Iris pigment epithelial cell (primary cell): Measurements from ENCODE around the gene ZNHIT3.
"Not testable (repeated sequence)": the region's sequence is repeated elsewhere in the genome, so short reads cannot be mapped to it uniquely, and the experiment has no call there.

ENCODE experiments used
- DNase-seq: peaks from one replicate; pipeline ENCODE4 v3.0.0-alpha.2; 2011; ENCODE audit warnings: low read depth

The ZNHIT3 gene

DNA sequence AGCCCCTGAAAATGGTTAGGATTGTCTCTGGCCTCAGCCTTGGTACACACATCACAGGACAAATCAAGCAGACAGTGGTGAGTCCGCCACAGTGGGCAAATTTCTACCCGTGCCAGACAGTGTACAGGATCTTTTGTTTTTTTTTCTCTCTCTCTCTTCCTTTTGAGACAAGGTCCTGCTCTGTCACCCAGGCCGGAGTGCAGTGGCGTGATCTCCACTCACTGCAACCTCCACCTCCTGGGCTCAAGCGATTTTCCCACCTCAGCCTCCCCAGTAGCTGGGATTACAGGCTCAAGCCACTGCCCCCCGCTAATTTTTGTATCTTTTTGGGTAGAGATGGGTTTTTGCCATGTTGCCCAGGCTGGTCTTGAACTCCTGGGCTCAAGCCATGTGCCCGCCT, 2.5 kb upstream of the ZNHIT3 start:
- not testable (repeated sequence) for DNase-seq

DNA sequence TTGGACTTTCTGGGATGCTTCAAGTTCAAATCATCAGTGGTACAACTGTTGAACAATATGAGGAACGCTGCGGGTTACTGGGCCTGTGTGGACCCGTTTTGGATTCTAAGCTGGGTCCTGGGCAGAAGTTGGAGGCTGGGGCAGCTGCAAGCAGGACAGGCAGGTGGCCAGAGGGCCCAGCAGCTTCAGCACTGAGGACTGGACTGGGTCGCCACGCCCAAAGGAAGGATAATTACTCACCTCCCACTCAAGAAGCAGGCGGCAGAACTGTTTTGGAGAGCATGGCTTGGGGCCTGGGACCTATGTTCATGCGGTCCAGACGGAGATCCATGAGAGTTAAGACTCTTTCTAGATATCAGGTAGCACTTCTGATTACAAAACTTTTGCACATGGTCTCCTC, 1.5 kb upstream of the ZNHIT3 start:
- DNase-seq: no peak

DNA sequence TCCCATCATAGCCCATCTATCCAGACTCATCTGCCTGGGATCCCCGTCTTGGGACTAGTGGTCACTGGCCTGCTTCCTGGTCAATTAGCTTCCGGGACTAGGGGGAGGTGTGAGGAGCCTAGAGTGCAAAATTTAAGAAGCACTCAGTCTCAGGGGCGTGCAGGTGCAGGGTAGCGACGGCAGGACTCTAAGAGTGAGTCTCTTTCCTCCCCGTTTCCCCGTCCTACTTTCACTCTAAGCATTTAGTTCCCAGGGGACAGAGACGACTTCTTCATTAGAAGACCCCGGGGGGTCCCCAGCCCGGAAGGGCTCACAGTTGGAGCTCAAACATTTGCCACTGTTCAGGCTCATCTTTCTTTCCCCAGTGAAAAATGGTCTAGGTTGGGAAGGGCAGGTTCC, 677 bp upstream of the ZNHIT3 start:
- no peak for DNase-seq

DNA sequence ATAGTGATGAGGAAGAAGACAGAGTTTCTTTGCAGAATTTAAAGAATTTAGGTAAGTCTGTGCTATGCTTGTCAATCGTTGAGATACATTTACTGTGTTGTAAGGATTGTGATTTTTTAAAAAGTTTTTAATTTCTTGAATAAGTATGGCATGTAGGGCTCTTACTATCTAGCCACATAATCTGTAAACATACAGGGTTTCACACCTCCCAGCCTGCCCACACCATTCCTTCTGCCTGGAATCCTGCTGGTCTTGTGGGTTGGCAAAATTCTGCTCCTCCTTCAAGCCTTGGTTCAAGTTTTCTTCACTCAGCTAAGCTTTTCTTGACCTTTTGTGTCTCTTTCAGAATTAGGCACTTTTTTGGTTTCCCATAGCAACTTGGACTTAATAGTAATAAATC, 7.5 kb downstream of the ZNHIT3 start:
- DNase-seq: no peak

DNA sequence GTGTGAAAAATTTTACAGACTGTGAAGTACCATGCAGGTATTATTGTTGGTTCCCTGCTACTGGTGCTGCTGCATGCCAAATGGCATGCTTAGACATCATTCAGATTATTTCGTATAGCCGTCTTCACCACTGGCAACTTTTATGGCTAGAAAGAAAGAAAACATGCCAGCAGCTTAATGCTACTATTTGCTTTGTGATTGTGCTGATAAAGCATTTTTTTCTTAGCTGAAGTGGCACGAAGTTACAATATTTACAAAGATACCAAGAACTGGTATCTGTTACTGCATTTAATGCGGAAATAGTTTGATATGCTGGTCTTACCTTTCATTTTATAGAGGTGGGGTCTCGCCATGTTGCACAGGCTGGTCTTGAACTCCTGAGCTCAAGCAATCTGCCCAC, 8.2 kb downstream of the ZNHIT3 start:
- DNase-seq: no peak

DNA sequence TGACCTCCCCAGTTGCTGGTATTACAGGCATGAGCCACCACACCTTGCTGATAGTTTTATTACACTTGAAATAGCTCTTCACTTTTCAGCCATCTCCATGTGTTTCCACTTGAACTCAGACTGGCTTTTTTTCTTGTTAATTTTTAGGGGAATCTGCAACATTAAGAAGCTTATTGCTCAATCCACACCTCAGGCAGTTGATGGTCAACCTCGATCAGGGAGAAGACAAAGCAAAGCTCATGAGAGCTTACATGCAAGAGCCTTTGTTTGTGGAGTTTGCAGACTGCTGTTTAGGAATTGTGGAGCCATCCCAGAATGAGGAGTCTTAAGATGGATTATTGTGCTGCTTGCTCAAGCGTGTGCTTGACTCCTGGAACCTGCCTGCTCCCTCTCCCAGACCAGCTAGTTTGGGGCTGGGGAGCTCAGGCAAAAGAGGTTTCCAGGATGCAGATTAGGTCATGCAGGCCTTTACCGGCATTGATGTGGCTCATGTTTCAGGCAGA, 8.6 kb downstream of the ZNHIT3 start:
- peak; percentile 33 for DNase-seq

DNA sequence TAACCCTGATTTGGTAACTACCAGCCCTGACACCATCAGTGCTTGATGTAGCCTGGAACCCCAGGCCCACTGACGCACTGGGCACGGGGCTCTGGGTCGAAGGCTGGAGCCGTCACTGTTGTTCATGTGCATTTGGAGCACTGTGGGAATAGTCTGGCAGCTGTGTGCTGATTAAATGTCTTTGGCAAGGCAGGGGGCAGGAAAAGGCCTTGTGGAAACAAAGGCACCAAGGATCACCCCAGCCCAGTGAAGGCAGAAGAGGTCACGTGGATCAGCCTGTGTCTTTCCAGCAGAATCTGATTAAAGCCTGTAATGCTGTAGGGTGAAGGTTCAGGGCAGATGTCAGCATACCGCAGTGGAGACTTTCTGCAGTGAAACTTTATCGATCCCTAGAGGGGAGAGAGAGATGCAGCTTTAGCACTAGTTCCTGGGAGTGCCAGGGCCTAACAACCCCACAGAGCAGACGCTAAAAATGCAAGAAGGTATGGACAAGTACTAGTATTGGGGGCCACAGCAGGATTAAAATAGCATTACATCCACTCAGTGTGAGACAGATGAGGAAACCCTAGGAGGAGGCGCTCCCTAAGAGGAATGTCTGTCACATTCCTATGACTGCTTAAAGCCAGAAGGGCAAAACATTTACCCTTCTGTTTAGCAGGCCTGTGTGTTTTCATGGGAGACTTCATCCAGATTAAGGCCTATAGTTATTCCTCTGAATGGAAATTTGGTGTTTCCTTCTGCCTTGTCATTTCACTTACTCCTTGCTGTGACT, 9.7 kb downstream of the ZNHIT3 start:
- DNase-seq: peak; percentile 61

DNA sequence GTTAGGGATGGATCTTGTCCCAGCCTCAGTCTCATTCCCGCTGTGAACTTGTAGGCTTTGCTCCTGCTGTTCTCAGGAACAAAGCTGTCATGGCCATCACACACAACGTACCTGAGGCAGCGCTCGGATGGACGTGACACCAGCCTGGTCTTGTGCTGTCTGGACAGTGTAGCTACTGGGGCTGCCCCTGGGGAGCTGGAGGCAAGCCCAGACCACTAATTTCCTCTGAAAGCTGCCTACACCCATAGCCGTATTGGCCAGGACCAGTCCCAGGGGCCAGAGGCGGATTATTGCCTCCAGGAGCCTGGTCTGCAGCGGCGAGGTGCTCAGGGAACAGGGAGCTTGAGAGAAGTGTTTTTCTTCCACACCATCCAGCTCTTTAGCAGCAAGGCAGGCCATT, 11.7 kb downstream of the ZNHIT3 start:
- DNase-seq: no peak

DNA sequence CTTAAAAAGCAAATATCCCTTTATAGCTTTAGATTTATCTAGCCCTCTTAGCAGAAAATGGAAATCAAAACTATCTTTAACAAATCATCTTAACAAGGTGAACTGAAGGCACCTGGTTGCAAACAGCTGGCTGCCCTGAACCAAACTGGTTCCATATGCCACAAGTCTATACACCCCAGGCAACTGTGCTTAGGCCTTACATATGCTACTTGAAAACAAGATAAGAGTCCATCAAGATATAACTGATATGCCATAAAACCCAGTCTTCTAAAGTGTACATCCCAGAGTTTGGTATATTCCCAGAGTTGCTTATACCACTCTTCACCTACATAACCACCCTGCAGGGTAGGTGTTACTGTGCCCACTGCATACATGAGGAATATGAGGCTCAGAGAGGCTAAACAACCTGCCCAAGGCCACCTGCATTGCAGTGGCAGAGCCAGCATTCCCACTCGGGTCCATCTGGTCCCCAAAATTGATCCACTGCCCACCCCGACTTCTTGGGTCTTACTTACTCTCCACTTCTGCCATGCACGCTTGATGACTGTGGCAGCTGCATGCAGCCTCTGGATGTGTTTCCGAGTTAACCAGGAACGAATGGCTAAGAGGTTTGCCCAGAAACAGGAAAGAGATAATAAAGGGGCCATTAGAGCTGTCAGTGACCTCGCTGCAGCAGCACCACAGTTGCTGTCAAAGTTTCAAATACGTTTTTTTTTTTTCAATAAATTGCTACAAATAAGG, 12.2 kb downstream of the ZNHIT3 start:
- DNase-seq: no peak

DNA sequence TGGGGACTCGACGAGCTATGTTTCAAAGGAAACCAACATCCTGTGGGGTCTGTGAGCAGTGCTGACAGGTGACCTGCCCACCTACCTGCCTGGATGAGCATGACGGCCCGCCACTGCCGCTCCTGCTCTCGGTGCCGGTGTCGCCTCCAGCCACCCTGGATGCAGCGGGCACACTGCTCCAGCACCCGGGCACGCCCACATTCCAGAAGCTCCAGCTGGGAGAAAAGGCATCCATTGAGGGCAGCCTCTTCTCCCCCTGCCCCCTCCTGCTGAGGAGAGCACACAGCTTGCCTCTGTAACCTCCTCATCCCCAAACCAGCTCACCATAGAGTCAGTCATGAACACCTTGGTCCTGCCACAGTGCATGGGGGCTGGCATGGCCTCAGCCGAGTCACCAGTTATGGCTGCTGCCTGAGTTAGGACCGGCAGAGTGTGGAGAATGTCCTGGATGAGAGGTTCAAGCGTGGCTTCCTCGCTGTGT, 14.3 kb downstream of the ZNHIT3 start:
- DNase-seq: no peak

DNA sequence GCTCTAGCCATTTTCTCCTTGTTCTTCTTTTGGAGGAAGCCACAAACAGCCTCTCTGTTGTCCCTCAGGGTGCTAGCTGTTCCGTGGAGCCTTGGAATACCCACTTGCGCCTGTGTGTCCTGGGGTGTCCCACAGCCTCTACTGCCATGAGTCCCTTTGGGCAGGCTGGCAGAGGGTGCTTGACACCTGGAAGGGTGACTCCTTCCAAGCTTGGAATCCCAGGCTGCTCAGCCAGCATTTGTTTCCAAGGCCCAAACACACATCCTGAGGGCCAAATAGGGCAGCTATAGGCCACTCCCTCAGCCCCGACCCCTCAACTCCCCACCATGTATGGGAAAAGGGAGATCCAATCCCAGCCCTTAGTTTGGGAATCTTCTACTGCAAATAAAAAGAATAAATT, 14.9 kb downstream of the ZNHIT3 start:
- DNase-seq: no peak

DNA sequence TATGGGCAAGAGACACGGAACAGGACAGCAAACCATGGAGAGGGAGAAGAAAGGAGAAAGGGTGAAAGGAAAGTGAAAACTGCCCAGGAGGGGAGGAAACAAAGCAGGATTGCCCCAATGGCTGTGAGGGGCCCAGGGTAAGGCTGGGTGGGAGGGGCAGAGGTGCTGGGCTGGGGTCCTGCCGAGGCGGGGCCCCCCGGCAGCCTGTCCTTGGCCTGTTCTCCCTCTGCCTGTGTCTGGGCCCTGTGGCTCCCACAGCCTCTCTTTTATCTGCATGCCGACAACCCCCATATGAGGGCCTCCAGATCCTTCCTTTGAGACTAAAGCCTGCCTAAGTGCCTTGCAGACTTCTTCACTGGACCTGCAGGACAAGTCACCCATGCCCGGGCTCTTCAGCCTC, 15.5 kb downstream of the ZNHIT3 start:
- no peak for DNase-seq

DNA sequence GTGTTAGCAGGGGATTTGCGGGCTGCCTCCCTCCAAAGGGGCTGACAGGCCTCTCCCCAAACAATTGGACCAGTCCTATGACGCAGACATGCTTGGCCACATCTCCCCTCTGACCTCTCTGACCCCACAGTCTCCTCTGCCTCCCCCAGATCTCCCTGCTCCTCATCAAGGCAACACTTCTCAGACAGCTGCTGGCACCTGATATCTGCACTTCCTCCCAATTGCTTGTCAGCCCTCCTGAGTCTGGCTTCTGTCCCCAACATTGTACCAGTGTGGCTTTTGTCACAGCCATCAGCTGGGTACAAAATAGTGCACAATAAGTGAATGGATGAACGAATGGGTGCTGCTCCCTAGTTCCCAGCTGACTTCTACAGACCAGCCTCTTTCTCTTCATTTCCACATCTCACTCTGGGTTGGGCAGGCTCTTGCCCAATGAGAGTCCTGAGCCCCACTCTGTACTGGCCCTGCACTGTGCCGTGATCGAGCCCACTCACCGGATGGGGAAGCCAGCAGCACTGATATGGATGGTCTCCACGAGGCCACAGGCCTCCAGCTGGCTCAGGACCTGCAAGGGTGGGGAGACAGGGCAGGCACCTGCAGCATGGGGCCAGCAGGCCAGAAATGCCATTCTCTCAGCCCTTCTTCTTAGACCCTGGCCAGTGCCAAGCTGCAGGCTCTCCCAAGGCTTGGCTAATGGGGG, 17.1 kb downstream of the ZNHIT3 start:
- DNase-seq: no peak

DNA sequence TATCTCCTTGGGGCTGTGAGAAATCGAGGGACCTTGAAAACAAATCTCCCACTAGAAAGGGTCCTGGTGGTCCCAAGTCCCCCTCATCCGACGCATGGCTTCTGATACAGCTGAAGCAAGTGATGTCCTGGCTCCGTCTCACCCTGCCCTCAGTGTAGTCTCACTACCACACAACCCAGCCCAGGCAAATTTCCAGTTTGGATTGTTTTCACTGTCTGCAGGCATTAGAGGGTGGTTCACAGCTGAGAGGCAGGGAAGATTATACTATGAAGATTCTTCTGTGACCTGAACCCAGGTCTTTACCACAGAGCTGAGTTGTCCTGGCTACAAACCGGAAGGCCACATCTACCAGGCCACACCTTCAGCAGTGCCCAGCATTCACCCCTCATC, 17.7 kb downstream of the ZNHIT3 start:
- DNase-seq: no peak

DNA sequence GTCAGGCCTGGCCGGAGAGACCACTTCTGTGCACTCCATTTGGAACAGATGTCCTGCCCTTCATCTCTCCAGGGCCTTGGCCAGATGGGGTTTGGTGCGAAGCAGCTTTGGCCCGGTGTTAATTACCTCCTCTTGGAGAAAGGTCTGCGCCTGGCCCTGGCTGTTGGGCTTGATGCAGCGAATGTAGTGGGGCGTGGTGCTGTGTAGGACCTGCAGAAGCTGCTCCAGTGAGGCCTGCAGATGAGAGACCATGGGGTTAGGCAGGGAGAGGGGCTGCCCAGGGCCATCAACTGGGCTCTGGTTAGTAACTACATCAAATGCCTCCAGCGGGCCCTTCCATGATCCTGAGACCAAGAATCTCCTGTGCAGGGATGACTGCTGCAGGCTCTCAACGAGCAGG, 18.7 kb downstream of the ZNHIT3 start:
- no peak for DNase-seq

DNA sequence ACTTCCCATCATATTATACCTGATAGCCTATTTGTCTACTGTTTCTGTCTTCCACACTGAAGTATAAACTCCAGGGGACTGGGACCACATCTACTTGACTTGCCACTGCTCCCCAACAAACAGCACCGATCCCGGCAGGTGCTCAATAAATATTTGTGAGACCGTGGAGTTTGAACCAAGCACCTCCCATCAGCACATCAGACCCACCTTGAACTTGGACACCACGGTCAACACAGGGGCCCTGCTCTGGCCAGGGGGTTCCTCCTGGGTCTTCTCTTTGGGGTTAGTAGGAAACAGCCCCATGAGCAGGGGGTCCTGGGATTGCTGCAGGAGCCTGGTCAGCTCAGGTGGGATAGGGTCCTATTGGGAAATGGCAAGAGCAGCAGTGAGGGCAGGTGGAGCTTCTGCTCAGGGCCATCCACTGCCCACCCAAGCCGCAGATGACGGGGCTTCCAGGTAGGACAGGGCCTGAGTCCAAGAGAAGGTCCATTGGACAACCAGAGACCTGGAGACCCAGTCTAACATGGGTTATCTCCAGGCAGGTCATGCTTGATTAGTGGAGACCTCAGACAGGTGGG, 19.9 kb downstream of the ZNHIT3 start:
- DNase-seq: no peak

DNA sequence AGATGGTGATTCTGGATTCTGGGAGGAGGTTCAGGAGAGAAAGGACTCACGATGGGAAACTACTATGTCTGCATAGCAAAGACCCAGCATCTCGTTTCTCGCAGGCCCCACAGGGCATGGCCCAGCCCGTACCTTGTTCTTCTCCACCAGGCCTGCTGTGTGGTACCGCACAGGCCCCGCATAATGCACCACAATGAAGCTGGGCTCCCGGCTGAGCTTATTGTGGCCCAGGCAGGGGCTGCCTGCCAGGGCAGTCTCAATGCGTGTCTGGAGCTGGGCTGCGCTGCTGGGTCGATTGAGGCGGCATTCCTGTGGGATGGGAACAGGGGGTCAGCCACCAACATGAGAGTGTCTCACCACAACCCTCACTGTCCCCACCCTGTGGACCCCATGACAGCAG, 20.4 kb downstream of the ZNHIT3 start:
- no peak for DNase-seq

DNA sequence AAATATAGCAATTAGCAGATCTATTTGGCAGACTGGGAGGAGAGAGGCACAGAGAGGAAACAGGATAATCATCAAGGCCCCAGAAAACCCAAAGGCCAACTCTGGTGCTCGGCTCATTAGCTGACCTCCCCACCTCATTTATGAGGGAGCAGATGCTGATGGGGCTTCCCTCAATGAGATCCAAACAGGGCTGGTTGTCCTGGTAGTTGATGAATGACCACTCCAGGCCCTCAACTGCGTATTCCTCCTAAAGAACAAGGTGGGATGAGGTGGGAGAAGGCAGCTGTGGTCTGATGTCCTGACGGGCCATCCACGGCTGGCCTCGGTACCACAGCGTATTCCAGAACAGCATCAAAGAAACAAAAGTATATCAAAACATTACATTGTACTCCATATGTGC, 20.8 kb downstream of the ZNHIT3 start:
- DNase-seq: no peak

DNA sequence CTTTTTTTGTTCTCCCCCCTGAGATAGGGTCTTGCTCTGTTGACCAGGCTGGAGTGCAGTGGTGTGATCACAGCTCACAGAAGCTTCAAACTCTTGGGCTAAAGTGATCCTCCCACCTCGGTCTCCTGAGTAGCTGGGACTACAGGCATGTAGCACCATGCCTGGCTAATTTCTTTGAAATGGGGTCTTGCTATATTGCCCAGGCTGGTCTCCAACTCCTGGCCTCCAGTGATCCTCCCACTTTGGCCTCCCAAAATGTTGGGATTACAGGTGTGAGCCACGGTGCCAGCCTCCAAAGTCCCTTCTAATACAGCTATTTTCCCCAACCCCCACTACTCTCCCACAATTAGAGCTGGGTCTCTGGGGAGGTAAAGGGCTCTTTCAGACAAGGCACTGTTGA, 22.0 kb downstream of the ZNHIT3 start:
- not testable (repeated sequence) for DNase-seq

DNA sequence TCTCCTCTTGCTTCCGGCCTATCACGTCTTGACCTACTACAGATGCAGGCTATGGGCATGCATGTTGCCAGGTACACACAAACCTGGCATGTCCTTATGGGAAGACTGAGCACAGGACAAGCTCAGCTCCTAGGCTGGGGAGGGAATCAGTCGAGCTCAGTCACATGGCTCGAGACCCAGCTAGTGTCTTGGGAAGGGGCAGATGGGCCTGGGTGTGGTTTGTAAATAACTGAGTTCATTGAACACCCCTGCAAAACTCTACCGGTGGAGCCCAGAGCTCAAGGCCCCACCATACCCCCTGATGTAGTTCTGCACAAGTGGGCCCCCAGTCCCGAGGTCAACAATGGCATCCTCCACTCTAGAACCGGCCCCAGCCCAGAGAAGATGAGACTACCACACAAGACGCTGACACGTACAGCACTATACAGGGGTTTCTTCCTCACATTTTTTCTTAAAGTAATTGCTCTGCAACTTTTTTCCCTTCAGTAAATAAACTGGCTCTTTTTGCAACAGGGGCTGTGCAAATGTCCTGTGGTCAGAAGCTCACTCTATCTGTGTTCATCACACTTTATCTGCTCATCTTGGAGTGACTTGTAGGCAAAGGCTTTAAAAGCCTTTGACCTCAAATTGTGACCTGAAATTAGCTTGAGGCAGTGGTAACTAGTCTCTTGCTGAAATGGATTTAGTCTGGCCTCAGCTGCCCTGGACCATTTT, 22.9 kb downstream of the ZNHIT3 start:
- no peak for DNase-seq

DNA sequence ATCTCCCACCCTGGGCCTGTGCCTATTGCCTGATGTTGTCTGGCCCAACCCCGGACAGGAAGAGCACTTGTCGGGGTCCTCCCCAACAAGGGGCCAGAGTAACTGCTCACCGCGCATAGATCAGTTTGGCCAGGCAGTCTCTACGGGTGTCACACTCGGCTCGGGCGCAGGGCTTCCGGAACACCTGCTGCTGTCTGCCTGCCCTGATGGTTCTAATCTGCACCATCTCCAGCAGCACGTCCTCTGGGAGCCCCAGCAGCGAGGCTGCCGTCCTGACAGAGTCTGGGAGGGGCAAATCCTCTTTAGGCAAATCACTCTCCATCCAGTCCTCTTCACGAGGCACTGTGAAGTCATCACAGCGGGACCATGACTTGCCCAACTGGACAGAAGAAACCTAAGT, 24.2 kb downstream of the ZNHIT3 start:
- DNase-seq: no peak

DNA sequence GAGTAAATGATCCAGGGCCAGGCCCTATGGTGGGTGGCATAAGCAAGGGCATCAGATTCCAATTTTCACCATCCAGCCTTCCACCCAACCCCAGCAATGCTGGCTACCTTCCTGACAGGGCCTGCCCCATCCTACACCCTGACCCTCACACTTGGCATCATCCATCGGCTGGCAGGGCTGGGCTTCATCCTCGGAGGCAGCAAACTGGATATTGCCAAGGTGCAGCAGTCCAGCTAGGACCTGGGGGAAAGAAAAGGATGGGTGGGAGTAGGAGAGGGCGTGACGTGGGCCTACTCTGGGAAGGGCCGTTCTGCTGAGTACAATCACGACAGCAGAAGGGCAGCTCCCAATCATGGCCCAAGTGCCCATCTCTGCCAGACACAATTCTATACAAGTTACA, 24.7 kb downstream of the ZNHIT3 start:
- no peak for DNase-seq
